ENCODE data around the gene ADAMTS4.
A peak's percentile ranks its signal among the peaks of the same experiment; 100 is the strongest.

ADAMTS4 gene

DNA sequence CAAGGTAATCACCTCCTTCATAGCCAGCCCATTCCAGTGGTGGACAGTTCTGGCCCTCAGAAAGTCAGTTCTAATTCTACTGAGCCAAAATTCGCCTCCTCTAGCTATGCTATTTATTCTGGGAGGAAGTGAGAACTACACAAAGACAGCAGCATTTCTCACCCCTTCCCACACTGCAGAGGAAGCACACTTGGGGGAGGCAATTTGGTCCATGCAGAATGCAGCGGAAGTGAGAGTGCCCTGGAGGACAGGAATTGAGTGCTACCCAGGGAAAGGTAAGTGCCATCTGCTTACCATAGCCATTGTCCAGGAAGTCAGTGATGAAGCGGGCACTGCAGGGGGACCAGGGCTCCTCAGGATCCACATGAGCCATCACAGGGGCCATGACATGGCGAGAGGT is 3.7 kb downstream of the ADAMTS4 start:
- no peak for DNase-seq

DNA sequence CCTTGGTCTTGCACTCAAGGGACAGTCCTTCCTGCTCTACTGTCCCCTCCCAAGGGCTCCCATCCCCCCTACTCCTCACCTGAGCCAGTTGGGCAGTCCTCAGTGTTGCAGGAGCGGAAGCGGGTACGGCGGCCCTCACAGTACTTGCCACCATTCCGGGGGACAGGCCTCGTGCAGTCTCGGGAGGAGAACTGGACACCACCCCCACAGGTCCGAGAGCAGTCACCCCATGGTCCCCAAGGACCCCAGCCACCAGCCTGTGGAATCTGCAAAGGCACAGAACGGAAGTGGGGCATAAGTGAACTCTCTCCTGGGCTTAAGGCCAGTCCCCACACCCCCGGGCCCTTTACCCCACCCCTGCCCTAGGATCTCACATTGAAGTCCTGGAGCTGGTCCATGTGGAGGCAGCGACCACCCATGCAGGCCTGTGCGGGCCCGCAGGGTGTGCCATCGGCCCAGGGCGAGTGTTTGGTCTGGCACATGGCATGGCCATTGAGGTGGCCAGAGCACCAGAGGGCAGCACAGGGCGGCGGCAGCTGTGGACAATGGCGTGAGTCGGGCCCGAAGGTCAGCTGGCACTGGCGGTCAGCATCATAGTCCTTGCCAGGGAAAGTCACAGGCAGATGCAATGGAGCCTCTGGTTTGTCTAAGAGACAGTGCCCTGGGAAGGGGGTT is 5.2 kb downstream of the ADAMTS4 start:
- DNase-seq, result no peak

DNA sequence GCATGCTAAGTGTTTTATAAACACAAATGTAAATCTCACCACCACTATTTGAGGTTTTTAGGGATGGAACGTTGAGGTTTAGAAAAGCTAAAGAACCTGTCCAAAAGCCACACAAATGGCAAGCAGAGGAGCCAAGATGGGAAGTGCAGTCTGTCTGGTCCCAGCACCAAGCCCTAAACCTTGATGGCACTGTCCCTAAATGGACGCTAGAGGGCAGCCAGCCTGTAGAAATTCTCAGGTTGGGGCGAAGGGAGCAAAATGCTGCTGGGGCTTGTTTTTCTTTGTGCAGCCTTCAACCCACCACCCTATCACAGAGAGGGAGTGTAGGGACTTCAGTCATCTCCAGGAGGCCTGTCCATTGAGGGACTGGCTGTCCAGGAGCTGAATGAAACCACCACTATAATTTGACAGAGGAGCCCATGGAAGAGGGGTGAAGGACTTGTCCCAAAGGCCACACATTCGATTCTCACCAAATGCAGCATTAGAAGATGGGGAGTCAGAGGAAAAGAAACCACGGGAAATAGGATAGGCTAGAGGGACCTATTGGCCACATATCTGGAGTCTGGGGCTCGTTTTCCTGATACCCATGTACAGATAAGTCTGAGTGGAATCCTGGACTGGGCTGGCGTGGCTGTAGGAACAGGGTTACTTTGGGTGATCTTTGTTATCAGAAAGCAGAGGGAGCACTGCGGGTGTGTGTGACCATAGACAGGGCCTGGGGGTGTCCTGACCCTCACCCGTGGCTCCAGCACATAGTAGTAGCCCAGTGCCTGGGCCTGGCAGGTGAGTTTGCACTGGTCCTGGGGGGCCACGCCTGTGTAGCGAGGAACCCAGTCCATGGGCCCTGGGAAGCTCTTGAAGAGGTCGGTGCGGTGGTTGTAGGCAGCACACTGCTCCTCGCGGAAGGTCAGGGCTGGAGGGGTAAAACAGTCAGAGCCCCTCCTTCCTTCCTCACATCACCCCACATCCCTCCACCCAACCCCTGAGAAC is 6.1 kb downstream of the ADAMTS4 start:
- DNase-seq, result peak; percentile 50

DNA sequence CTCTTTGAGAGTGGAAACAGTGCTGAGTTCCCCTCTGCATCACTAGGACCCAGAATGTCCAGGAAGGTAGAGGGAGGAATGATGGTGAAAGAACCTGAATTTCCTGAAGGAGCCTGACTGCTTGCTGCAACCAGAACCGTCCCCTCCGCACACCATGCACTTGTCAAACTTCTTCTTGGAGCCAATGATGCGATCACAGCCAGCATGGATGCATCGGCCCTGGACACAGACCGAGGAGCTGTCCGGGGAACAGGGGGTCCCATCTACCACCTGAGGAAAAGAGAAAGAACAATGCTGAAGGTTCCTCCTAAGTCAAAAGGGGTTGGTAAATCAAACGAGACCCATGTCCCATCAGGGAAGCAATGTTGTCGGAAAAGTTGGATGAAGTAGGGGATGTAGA is 6.9 kb downstream of the ADAMTS4 start:
- DNase-seq, result no peak

DNA sequence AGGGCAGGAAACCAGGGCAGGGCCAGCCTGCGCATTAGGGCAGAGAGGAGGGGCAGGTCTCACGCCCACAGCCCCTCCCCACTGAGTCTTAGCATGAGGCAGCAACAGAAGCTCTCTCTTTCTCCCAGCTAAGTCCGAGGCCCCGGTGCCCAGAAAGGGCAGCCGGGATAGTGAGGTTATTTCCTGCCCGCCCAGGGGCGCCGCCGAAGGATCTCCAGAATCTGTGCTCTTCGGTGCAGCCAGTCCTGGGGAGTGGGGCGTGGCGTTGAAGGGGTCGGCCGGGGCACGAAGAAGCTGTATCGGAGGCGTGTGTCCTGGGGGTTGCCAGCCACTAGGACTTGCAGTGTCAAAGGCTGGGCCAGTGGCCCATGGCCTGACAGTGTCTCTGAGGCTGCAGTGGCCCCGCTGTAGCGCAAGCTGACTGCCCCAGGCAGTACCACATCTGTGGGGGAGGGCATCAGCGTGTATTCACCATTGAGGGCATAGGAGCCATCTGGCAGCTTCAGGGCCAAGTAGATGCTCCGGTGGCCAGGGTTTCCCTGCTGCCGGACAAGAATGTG is 7.8 kb downstream of the ADAMTS4 start:
- DNase-seq, result no peak

DNA sequence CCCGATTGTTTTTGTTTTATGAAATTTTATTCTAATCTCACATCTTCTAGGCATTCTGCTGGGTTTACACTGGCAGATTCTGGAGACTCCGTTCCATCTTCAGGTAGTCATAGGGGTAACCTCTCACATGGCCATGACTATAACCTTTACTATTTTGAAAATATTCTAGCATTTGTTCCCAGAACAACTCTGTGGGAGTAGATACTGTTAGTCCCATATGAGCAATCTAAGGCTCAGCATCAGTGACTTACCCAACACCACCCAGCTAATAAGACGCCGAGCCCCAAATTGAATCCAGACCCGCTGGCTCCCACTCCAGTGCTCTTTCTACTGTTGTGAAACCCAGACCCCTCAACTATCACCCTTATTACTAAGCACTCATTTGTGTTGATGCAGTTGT is 9.8 kb downstream of the ADAMTS4 start:
- DNase-seq, result no peak

DNA sequence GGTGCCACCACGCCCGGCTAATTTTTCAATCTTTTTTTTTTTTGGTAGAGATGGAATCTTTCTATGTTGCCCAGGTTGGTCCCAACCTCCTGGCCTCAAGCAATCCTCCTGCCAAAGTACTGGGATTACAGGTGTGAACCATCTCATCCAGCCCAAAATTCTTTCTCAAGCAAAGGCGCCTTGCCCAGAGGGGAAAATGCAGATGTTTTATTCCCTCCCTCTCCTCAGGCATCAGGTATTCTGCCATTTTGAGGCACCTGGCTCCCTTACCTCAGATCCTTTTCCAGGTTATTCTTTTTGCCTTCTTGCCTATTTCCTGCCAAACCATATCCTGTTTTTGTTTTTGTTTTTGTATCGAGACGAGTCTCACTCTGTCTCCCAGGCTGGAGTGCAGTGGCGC is 10.5 kb downstream of the ADAMTS4 start:
- no peak for DNase-seq

DNA sequence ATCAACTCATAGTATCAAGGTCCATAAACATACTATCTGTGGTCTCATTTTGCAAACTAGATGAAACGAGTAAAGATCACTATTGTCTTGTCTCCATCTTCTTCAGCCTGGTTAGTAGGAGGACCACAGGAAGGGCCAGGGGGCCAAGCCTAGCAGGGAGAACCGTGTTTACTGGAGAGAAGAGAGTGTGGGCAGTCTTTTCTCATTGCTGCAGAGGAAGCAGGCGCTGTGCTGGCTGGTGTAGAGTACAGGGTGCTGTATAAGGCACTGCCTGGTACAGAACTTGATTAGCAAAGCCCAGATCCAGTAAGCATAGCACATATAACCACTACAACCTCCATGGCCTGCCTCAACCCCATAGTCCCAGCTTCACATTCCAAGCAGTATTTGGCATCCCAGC is 11.5 kb downstream of the ADAMTS4 start:
- no peak for DNase-seq

DNA sequence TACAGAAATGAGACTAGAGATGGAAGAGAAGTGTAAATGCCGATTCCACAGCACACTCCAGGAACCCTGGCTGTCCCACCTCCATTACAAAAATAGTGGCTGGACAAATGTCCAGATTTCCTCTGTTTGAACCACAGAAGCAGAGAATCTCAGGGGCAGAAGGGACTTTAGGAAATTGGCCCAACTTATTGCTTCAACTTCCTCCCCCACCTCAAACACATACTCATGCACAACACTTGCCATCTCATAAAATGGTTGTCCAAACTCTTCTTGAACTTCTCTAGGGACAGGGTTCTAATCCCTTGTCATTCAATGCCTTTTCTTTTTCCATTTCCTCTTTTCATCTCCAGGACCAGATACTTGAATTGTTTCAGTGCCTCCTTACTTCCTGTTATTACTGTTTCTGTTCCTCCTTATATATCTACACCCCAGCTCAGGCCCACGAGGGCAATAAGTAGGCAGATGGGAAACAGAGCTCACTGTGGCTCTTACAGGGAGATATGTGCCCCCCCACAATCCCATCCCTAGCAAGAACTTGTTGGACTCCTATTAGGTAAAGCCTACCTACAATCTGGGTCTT is 13.0 kb downstream of the ADAMTS4 start:
- no peak for DNase-seq

DNA sequence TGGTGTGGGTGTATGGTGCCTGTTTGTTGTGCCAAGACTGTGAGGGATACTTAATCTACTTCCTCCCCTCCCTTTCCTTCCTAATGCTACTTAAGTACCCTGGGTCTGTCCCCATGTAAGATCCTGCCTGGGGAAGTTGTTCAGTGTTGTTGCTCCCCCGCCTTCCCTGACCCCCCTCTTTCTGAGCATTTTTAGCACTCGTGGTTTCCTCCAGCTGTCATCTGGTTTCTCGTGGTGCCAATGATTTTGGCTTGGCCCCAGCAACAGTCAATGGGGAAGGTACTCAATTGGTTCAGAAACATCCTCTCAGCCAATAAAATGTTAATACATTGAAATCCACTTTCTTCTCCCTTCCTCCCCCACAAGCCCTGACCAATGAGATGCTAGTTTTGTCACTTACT is 13.6 kb downstream of the ADAMTS4 start:
- DNase-seq, result peak; percentile 45

DNA sequence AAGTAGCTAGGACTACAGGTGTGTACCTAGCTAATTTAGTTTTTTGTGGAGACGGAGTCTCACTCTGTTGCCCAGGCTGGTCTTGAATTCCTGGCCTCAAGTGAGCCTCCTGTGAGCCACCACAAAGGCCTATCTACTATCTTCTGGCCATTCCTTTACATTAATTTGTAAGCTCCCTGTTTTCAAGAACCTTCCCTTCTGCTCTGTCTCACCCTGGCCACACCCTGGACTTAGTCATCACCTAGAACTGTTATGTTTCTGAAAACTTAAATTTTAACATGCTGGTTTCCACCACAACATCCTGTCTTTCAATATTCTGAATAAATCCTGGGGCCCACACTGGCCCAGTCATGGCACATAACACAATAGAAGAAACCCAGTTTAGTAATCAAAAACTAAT is 16.6 kb downstream of the ADAMTS4 start:
- no peak for DNase-seq

DNA sequence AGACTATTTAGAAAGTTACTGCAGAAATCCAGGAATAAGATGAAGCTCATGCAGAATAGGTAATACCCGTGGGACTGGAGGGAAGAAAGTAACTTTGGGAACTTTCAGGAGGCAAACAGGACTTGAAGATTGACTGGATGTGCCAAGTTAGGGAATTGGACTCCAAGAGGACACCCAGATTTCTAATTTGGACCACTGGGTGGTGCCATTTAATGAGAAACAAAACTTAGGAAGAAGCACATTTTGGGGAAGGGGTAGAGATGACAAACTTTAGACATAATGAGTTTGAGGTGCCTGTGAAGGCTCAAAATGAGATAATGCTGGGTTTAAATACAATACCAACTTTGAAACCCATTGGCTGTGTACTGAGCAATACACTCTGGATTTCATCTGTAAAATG is 18.2 kb downstream of the ADAMTS4 start:
- no peak for DNase-seq

DNA sequence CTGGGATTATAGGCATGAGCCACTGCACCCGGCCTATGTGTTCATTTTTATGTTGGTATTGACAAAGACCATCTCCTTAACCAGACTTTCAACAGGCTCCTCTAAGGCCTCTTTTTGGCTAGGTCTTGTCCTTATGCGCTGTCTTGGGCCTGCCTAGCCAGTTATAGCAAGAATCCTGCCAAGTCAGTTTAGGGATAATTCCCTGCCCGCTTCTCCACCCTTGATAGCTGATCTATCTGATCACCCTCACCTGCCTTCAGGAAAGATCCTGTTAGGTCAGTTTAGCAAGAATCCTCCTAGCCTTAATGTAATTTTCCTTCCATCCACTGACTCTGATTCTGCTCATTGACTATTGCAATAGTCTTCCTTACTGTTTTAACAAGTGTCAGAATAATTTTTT is 19.2 kb downstream of the ADAMTS4 start:
- DNase-seq, result no peak

DNA sequence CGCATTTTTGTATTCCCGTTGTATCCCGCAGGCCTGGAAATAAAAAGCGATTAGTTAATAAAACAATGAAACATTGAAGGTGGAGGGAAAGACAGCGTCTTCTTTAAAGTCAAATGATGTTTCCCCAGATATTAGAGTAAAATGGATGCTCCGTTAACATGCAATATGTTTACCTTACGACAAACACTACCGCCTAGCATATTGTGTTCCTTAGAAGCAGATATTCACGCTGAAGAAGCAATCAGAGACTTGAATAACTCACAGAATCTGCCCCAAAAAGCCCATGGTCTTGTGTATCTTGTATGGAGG is 21.0 kb downstream of the ADAMTS4 start:
- DNase-seq, result no peak

DNA sequence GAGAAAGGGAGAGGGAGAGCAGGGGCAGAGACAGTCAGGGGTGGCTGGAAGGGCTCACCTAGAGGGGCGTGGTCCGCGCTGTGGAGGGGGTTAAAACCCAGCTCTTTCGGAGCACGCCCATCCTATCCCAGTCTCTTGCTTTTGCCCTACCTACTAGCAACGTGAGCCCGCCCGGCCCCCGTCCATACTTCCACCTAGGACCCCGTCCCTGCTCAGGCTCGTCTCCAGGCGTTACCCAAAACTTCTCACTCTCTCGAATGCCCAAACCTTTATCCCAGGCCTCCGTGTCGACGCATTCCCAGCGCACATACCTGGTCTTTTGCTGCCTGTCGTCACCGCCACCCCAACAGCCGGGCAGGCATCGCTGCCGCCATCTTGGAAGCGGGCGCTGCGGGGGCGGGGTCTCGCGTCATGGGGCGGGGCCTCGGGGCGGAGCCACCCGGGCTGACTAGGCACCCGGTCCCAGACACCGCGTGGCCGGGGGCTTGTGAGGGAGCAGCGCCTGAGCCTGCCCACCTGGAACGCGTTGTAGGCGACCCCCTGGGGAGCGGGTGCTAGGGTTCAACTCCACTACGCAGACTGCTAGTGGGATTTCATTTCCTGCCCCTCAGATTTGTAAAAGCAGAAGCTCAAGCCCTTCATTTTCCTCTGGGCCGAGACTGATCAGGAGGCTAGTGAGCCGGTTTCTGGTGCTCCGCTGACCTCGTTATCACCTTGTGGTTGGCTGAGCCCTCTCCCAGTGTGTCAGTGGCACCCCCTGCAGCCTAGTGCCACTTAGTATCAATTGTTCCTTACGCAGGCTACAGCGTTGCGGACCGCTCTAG is 21.5 kb downstream of the ADAMTS4 start, which contains the start of gene B4GALT3:
Gene B4GALT3 (minus strand): TSS at position 396 of the 824 bp plus-strand sequence. CDS start 1,447 bp downstream, outside the sequence.
- DNase-seq, result peak; percentile 44

DNA sequence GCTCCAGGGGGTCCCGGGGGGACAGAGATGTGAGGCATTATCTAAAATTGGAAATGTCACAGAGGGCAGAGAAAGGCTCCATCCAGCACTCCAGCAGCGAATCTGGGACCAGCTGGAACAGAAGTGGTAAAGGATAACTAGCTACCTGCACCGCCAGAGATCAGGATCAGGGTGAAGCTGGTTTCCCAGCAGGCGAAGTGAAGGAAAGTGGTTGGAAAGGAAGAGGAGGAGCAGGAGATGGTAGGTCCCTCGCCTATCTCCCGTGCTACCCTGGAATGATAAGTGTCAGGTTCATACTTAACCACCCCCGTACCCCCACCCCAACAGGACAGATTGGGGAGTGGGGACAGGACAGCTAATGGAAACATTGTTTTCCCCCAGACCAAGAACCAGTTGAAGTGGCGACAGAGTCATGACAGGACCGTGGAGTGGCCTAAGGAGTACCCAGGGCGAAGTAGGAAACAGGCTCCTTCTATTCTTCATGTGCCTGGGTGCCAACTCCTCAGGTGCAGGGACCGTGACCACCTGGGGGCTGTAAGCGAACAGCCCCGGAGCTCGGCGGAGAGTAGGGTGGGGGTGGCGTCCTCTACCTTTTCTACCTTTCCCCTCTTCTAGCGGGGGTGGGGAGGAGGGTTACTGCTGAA is 22.3 kb downstream of the ADAMTS4 start:
- DNase-seq, result no peak

DNA sequence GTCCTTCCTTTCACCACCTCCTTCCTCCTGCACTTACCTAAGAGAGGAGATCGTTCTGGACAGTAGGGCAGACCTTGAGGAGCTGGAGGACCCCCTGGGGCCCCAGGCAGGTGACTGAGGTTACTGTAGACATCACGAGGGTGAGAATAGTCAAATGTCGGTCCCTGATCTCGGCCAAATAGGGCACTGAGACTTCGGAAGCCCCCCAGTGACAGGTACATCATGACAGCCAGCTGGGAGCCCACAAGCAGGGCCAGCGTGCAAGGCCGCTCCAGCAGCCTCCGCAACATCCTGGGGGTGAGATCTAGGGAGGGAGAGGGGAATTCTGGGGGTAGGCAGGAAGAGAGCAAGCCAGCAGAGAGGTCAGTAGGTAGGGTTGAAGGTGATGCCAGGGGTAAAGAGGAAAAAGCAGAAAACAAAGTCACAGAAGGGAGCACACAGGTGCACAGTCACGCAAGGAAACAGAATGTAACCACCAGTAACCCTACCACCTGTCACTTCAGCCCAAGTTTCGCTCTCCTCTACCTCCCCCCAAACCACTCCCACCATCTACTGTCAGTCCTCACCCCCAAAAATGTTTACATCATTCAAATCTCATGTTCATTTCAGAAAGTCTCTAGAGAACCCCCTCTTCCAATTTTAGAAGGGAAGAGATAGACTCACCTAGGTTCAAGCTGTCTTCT is 22.9 kb downstream of the ADAMTS4 start:
- no peak for DNase-seq

DNA sequence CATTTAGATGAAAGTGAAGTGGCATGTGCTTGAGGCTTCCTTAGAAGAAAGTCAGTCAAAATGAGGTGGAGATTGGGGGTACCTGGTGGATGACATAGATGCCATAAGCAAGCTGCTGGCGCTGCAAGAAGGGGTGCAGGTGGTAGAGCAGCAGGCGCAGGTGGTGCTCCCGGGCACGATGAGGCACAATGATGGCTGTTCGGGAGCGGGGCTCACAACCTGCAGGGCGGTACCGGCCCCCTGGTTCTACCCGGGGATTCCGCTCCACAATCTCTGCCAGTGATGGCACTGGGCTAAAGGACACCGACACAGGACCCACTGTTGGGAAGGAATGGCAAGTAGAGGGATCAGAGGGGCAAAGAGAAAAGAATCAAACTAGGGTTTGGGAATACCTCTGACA is 23.9 kb downstream of the ADAMTS4 start:
- no peak for DNase-seq

DNA sequence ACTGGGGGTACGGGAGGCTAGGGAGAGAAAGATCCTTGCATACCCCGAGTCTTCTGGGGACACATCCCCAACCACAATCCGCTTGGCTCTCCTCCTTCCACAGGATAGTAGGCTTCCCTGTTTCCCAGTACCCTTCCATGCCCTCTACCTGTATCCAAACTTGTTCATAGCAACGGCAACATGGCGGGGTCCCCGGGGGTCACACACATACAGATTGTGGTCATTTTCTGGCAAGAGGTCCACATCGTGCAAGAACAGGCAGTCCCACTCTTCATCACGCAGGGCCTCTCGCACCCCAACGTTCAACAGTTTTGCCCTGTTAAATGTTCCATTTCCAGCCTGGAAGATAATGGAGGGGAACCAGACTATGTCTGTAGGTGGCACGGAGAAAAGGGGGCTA is 25.1 kb downstream of the ADAMTS4 start:
- DNase-seq, result no peak

DNA sequence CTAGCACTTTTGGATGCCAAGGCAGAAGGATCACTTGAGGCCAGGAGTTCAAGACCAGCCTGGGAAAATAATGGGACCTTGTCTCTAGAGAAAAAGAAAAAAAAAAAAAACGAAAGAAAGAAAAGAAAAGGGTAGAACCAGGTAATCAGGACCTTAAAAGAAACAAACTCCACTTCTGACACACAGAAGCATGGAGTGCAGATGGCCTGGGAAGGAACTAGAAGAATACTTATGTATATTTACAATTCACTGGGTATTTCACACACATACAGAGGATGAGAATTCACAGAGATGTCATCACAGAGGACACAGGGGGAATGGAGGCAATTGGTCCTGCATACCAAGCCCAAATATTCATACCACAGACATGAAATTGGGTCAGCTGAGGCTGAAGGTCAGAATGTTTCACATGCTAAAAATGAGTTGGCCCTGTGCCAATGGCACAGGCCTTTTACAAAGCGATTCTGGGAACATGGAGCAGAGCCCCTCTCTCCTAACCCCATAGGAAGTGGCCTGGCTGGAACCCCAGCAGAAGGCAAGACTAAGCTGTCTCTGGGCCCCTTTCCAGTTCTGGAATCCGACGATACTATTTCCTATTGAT is 26.0 kb downstream of the ADAMTS4 start:
- DNase-seq, result no peak

DNA sequence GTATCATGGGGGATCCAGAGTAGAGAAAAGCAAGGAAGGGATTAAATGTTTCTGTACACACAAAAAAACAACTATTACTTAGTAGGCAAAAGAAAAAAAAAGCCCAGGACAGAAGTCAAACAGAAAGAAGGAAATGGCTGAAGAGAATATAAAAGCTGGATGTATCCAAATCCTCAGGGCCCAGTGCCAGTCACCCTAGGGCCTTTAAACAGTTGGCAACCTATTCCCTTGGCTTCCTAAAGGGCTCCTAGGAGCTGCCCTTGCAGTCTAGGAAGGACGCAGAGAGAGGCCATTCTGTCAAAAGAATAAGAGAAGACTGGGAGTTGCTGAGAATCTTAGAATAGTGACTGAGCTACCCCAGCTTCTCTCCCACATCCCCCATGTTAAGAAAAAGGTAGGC is 26.5 kb downstream of the ADAMTS4 start:
- DNase-seq, result no peak

Data from NCI-H2029 treated with DMSO at 0.1 percent for 48 hours (cell line).